Lung (tissue), 12 donors: ENCODE results near the gene WIPI1. TPM values are rescaled to one million over a fixed set of nuclear protein-coding genes. Genes with fewer than 3 reads are reported as not detected.

Experiments
- ATAC-seq: fragments of 200-7000 bp; cut with Tn5 transposase; one replicate; pipeline ENCODE4 v1.9.1; 2020; ENCODE audit warnings: moderate number of reproducible peaks; ENCODE audit not compliant: insufficient read depth, low FRiP score
- DNase-seq, 3 donors: peaks; one replicate each; pipeline ENCODE4 v3.0.0-alpha.2; 2013 to 2017
- H3K27ac ChIP-seq, 2 donors: one replicate each; pipeline ENCODE4 v1.5.1; 2013; ENCODE audit warnings: mild to moderate bottlenecking in 2 of 2, moderate library complexity in 2 of 2, control low read depth in 1 of 2, inconsistent platforms in 1 of 2, low read depth in 1 of 2, low read length in 1 of 2
- H3K27me3 ChIP-seq, 3 donors: one replicate each; pipeline ENCODE4 v1.5.1; 2013; ENCODE audit warnings: low read length in 2 of 3; ENCODE audit not compliant: control insufficient read depth in 3 of 3, insufficient read depth in 3 of 3
- H3K36me3 ChIP-seq, 4 donors: one replicate each; pipeline ENCODE4 v1.5.1; 2013; ENCODE audit warnings: low read length in 4 of 4, mild to moderate bottlenecking in 1 of 4, moderate library complexity in 1 of 4; ENCODE audit not compliant: control insufficient read depth in 4 of 4, insufficient read depth in 4 of 4
- H3K4me1 ChIP-seq, 5 donors: one replicate each; pipeline ENCODE4 v1.5.1; 2013; ENCODE audit warnings: low read length in 5 of 5, mild to moderate bottlenecking in 2 of 5, moderate library complexity in 1 of 5; ENCODE audit not compliant: control insufficient read depth in 5 of 5, insufficient read depth in 5 of 5
- H3K4me3 ChIP-seq: one replicate; pipeline ENCODE4 v1.5.1; 2013; ENCODE audit warnings: mild to moderate bottlenecking, control low read depth, moderate library complexity
- H3K9ac ChIP-seq, 2 donors: one replicate each; pipeline ENCODE4 v1.5.1; 2013; ENCODE audit warnings: low read length in 2 of 2, control low read depth in 1 of 2; ENCODE audit not compliant: insufficient read depth in 1 of 2
- H3K9me3 ChIP-seq, 4 donors: one replicate each; pipeline ENCODE4 v1.5.1; 2013; ENCODE audit warnings: low read length in 3 of 4, mild to moderate bottlenecking in 1 of 4, moderate library complexity in 1 of 4; ENCODE audit not compliant: control insufficient read depth in 4 of 4, insufficient read depth in 3 of 4
- CTCF ChIP-seq: IDR thresholded peaks from 2 replicates; pipeline ENCODE4 v1.5.1; 2012; ENCODE audit warnings: mild to moderate bottlenecking; ENCODE audit errors: control extremely low read depth, extremely low read depth
- WGBS, 2 donors: extraction: QIAGEN DNeasy Blood & Tissue Kit; methylation state at CpG; one replicate each; pipeline ENCODE4 v1.1.7; 2013; 5-methylcytosine and 5-hydroxymethylcytosine counted together
- polyA plus RNA-seq, 2 donors: library from polyadenylated mRNA; stranded (reverse); fragments of 200-250 nt; gene quantifications; one replicate each; pipeline ENCODE4 v1.2.1, GENCODE V29; 2013
- total RNA-seq, 2 donors: library from RNA; depleted of rRNA in 1 of 2; stranded (reverse); fragments of >200 nt in 1 of 2; gene quantifications; one replicate each; pipeline ENCODE4 v1.2.1, GENCODE V29; 2014 to 2021
- donor health status: control.
- donor health status: control.
- donor health status: Bipolar disorder and iron deficiency.
- donor health status: healthy.
- donor health status: DM: yes; HTN: yes; CAD: no.

The WIPI1 gene
- total and polyA plus RNA-seq, 4 donors = 30.4 to 58.5 (median 41.8) TPM

GRCh38 chr17:68403122-68403521 is 54.2 kb downstream of the WIPI1 start:
- Histone ChIP-seq H3K36me3 (no peaks in the 10 kb centered on the region), H3K4me1 (peaks cover 0 to 5% (median 3%) of the 10 kb centered on the region in 5 donors), H3K27me3 (no peaks in the 10 kb centered on the region), H3K9me3 (peaks cover 0 to 3% (median under 1%) of the 10 kb centered on the region in 4 donors), H3K9ac (no peak overlapping the region), H3K4me3 (no peak overlapping the region), H3K27ac (no peak overlapping the region)
- 86 to 93% methylated on average over 1 of the region's 1 CpG for WGBS, 2 donors
- DNase-seq = no peak
- ATAC-seq = no peak
- TF ChIP-seq CTCF = no peak

GRCh38 chr17:68401288-68401687 is 56.0 kb downstream of the WIPI1 start:
- ATAC-seq (no peak), DNase-seq (no peak)
- no peak overlapping the region for H3K9ac ChIP-seq
- 94 to 95% methylated on average over 7 of the region's 7 CpGs for WGBS, 2 donors
- H3K4me1 ChIP-seq = peaks cover 0 to 5% (median 3%) of the 10 kb centered on the region in 5 donors
- no peak for TF ChIP-seq CTCF
- H3K4me3 ChIP-seq = no peak overlapping the region
- H3K27ac ChIP-seq = no peak overlapping the region
- no peaks in the 10 kb centered on the region for H3K36me3 ChIP-seq
- no peaks in the 10 kb centered on the region for H3K27me3 ChIP-seq
- peaks cover 0 to 2% (median under 1%) of the 10 kb centered on the region in 4 donors for H3K9me3 ChIP-seq

- ATAC-seq (no peak), DNase-seq (no peak)
- Histone ChIP-seq H3K4me1 (peaks cover 0 to 5% (median 3%) of the 10 kb centered on the region in 5 donors), H3K4me3 (no peak overlapping the region), H3K9me3 (no peaks in the 10 kb centered on the region), H3K9ac (no peak overlapping the region), H3K27ac (peak overlapping the region in 1 of 2 donors; percentile 20), H3K36me3 (no peaks in the 10 kb centered on the region), H3K27me3 (no peaks in the 10 kb centered on the region)
- no peak for TF ChIP-seq CTCF
- WGBS, 2 donors = 77 to 80% methylated on average over 4 of the region's 4 CpGs
These were observed 56.9 kb downstream of the WIPI1 start for GRCh38 chr17:68400404-68400735.
